Right ventricle myocardium inferior (tissue), 1 donor: ENCODE measurements around the gene BTBD9. TPM values are rescaled to one million over a fixed set of nuclear protein-coding genes. Genes with fewer than 3 reads are reported as not detected.

Experiments used
- ATAC-seq: fragments of 200-7000 bp; cut with Tn5 transposase; one replicate; pipeline ENCODE4 v1.9.1; 2020; ENCODE audit warnings: mild to moderate bottlenecking, moderate library complexity
- DNase-seq: peaks from one replicate; pipeline ENCODE4 v3.0.0; 2021; ENCODE audit errors: missing footprints
- intact Hi-C: fragments of 100-400 bp; cut with DNase I; formaldehyde crosslinking; loops from one replicate; pipeline ENCODE4 v1.11.0; 2022
- total RNA-seq: library from RNA; stranded (reverse); fragmentation: NEBNext Ultra II Directional; extraction: Animal tissue kit (Norgen Biotek cat#: 25700); gene quantifications from one replicate; pipeline ENCODE4 v1.2.1, GENCODE V29; 2021
- donor health status: DM: no; HTN: yes; CAD: no; lungs with severe emphysema.

Gene BTBD9
- total RNA-seq, 1 donor from 2014 or later = 16.8 TPM

DNA sequence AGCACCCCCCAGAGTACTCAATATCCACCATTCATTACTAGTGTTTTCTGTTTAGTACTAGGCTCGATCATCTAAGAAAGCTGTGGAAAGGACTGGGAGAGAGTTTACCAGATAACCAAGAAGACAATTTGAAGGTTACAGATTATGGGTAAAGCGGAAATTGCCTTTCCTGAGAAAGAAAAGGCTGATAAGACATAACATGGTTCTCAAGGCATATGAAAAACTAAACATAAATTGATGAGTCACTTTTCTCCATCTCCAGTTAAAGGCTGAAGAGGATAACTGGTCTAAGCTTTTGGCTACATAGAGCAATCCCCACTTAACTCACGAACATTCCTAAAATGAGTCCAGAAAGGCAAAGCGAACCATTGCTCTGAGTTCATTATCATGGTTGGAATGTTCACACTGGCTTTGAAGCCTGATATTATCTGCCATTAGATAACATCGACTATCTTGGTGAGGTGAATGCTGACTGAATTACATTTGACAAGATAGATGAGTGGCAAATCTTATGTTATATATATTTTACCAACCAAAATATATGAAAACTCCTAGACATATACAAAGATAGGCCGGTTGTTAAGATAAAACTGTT, 65.8 kb downstream of the BTBD9 start:
- intact Hi-C loops = no loop called here
- DNase-seq (no peak), ATAC-seq (no peak)

DNA sequence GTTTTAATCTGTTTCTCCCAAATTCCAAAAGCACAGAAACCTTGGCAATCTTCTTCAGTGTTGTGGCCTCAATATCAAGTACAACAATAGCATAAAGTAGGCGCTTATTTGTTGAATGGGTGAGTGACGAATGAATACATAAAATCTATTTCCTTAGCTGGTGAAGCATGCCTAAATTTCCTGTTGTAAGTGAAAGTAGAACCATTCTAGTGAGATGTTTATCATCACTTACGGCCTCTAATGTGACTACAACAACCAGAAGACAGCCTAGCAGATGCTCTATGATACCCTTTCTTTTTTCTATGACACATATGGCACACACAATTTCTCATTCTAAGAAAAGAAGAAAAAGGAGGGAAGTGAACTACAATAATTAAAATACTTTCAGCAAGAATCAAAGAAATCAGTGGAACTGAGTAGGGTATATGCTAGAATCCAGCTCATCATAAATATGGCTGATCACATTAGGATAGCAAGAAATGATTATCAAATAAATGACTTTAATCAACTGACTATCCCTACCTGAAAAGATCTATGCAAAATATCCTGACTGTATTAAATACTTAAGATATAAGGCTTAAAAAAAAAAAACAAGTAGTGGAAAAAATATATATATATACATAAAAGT, 67.4 kb downstream of the BTBD9 start:
- ATAC-seq = no peak
- DNase-seq = no peak
- intact Hi-C loops = no loop called here

DNA sequence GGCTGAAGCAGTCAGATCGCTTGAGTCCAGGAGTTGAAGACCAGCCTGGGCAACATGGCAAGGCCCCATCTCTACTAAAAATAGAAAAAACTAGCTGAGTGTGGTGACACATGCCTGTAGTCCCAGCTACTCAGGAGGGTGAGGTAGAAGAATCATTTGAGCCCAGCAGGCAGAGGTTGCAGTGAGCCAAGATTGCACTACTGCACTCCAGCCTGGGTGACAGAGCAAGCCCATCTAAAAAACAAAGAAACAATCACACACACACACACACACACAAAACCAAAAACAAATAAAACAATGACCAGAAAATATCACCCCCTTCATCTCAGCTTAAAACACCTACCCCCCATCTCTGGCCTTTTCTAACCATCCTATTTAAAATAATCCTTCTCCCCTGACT, 68.0 kb downstream of the BTBD9 start:
- intact Hi-C loops = no loop called here
- no peak for DNase-seq
- ATAC-seq = no peak

DNA sequence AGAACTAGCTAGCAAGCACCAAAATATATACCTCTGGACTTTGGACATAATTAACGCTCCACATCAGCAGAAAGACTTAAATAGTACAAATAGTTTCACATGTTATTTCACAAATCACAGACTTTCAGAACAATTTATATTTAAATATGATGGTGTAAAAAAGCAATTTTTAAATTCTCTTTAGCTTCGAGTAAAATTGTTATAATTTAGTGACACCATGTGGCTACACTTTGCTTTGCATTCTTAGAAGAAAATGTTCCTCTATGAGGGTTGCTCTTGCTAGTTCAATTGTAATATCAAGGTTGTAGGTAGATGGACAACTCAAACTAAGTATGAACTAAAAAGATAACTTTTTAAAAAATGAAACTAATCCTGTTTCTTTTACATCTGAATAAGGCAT, 69.0 kb downstream of the BTBD9 start:
- intact Hi-C loops = no loop called here
- no peak for DNase-seq
- ATAC-seq = no peak

GRCh38 chr6:38567436-38567835, 72.3 kb downstream of the BTBD9 start:
- ATAC-seq = peak; percentile 59
- intact Hi-C loops = no loop called here

DNA sequence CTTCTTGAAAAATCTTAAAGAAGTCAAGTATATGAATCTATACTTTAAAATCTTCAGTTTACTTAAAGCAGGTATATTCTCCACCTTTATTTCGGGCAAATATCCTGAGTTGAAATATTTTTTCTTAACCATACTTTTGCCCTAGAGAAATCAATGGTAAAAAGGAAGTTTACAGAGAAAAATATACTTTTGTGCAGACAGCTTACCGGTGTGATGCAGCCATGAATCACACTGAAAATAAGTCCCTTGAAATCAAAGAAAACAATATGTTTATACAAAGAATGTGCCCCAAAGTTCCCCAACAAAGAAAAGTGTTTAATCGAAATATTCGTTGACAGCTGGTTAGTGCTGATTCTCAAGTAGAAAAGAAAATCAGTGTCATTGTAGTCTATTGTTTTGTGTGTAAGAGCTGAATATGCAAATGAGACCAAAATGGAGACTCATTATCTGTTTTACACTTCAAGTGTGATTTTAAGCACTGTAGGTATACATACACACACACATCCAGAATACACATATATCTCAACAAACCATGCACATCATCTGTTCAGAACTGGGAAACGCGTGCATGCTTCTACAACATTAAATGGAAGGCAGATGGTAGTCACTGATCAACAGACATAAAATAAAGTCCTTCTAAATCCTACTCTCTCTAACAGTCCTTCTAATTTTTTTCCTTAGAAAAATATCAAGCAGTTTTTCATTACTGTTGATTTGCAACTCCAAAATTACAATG, 73.3 kb downstream of the BTBD9 start:
- DNase-seq (no peak), ATAC-seq (no peak)
- intact Hi-C loops = no loop called here

More at GRCh38 chr6:38567436-38567835, 72.3 kb downstream of the BTBD9 start:
- DNase-seq = peak; percentile 59

DNA sequence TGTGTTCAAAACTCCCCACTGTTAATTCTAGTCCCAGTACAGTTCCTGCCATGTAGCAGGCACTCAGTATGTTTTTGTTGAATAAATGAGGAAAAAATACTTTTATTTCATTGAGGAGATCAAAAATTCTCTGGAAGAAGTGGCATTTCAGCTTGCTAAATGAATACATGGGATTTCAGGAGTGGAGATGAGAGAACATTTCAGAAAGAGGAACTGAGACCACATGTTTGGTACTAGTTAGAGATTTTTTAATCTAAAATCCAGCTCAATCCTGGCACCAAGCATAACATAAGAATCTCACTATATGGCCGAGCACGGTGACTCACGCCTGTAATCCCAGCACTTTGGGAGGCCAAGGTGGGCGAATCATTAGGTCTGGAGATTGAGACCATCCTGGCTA, 75.4 kb downstream of the BTBD9 start:
- DNase-seq (no peak), ATAC-seq (no peak)
- intact Hi-C loops = no loop called here

DNA sequence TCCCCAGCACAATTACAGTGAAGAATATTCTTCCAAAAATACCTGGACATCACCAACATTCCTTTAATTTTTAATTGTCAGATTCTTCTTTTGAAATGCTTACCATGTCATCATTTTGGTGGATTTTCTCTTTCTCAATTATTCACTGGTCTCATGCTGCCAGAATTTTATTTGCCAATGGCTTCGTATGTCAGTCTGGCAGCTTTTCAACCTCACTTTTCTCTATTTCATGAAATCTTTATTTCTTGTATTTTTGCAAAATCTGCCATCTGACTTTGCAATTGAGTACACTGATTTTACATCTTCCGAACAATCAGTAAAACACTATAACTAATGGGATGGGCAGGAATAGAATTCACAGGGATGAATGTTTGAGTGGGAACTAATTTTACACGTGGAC, 84.1 kb downstream of the BTBD9 start:
- intact Hi-C loops = no loop called here
- ATAC-seq (no peak), DNase-seq (no peak)

DNA sequence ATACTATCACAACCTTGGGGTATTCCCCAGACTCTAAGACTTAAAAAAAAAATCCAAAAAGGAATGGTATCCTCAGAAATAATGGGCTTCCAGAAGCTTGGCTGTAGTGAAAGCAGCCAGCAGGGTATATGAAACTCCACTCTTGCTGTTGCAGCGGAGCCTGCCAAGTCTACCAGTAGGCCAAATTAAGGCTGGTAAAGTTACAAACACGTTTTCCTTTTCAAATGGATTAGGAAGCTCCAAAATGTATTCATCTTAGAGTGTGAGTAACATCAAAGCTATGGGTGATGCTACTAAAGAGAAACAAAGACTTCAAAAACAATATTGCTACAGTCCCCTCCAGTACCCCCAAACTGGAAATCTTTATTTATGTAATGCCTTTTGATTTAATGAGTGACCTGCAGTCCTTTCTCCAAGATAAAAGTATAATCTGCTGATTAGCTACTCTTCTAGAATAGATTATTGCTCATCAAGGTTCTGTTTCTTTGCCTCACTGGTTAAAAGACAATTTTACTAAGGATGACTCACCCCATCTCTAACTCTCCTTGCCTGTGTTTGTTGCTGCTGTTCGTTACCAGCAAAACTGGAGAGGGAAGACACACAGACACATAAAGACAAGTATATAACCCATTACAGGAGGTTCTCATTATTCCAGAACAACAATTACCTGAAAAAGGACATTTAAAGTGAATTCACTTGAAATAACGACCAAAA, 84.9 kb downstream of the BTBD9 start:
- ATAC-seq = no peak

DNA sequence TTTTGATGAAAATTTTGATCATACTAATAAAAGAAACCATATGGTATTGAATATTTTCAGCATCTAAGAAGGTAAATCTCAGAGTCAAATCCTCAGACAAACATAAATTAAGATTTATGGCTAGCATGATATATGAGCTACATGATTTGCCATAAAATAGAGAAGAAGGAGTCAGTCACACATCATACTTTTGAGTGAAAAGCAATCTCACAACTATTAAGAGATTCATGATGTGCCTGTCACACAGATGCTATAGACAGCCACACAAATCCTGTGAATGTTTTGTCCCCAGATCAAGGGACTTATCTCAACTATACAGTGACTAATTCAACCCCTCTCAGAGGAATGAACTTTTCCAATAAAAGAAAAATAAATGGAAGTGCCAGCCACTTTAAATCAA, 85.7 kb downstream of the BTBD9 start:
- DNase-seq = no peak
- intact Hi-C loops = no loop called here
- ATAC-seq = no peak

More for the DNA sequence above, 84.9 kb downstream of the BTBD9 start:
- DNase-seq = no peak
- intact Hi-C loops = no loop called here

- intact Hi-C loops = no loop called here
- ATAC-seq (peak; percentile 23), DNase-seq (no peak)
Measured at GRCh38 chr6:38552121-38552520, 87.6 kb downstream of the BTBD9 start.

GRCh38 chr6:38549795-38550194, 89.9 kb downstream of the BTBD9 start:
- peak; percentile 16 for ATAC-seq
- no peak for DNase-seq
- intact Hi-C loops = no loop called here

GRCh38 chr6:38549180-38549579, 90.5 kb downstream of the BTBD9 start:
- intact Hi-C loops = no loop called here
- no peak for DNase-seq
- ATAC-seq = peak; percentile 65

DNA sequence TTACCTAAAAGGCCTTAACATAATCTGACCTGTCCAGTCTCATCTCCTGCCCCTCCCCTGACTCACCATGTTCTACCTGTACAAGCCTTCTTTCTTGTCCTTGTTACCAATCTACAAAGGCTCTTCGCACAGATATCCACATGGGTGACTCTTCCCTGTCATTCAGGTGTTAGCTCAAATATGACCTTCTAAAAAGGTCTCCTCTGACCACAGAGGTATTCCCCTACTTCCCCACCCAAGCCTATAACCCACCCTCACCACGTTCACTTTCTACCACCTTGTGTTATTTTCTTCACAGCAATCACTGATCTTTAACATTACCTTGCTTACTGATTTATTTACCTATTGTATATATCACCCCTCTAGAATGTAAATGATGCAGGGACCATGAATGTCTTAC, 96.7 kb downstream of the BTBD9 start:
- intact Hi-C loops = no loop called here
- ATAC-seq (no peak), DNase-seq (no peak)

- DNase-seq (no peak), ATAC-seq (no peak)
- intact Hi-C loops = no loop called here
Measured at GRCh38 chr6:38542031-38542430, 97.7 kb downstream of the BTBD9 start.

- no peak for ATAC-seq
- DNase-seq = no peak
- intact Hi-C loops = no loop called here
Measured at GRCh38 chr6:38533064-38533463, 106.7 kb downstream of the BTBD9 start.

DNA sequence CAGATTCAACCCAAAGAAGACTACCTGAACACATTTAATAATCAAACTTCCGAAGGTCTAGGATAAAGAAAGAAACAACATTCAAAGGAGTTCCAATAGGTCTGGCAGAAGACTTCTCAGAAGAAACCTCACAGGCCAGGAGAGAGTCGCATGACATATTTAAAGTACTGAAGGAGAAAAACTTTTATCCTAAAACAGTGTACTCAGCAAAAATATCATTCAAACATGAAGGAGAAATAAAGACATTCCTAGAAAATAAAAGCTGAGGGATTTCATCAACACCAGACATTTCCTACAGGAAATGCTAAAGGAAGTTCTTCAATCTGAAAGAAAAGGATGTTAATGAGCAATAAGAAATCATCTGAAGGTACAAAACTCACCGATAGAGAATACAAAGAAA, 108.6 kb downstream of the BTBD9 start:
- ATAC-seq = no peak
- intact Hi-C loops = no loop called here
- DNase-seq = no peak

GRCh38 chr6:38528196-38528965, 111.3 kb downstream of the BTBD9 start:
- ATAC-seq (no peak), DNase-seq (no peak)

DNA sequence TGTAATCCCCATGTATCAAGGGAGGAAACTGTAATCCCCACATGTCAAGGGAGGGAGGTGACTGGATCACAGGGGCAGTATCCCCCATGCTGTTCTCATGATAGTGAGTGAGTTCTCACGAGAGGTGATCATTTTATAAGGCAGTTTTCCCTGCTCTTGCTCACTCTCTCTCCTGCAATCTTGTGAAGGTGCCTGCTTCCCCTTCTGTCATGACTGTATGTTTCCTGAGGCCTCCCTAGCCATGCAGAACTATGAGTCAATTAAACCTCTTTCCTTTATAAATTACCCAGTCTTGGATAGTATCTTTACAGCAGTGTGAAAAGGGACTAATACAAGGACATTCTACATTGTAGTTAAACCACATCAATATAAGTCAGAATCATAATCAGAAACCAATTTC, 112.4 kb downstream of the BTBD9 start:
- intact Hi-C loops = no loop called here

More at GRCh38 chr6:38528196-38528965, 111.3 kb downstream of the BTBD9 start:
- intact Hi-C loops = no loop called here

More for the DNA sequence above, 112.4 kb downstream of the BTBD9 start:
- DNase-seq (no peak), ATAC-seq (no peak)
